ENCODE measurements around the gene TLR10. TPM values are rescaled to one million over a fixed set of nuclear protein-coding genes. Genes with fewer than 3 reads are reported as not detected.

The TLR10 gene
- total RNA-seq, 1 experiment from 2014 or later: 0.30 TPM

- no peaks in the 10 kb centered on the region for H3K79me2 ChIP-seq (ENCODE audit: insufficient read depth, low read length)
- no peaks in the 10 kb centered on the region for H3K27me3 ChIP-seq (ENCODE audit: insufficient read depth, low read length)
- POLR2A ChIA-PET: no interaction called here
- no peak overlapping the region for H3K4me2 ChIP-seq (ENCODE audit: low read length)
- no peak overlapping the region for H3K4me3 ChIP-seq (replicated peaks in 1 of 2; ENCODE audit: low read depth in 1 of 2, low read length in 2 of 2)
- H3K4me1 ChIP-seq (ENCODE audit: control insufficient read depth in 1 of 2, insufficient read depth in 2 of 2, low read length in 2 of 2): no peaks in the 10 kb centered on the region
- no peak for ATAC-seq
- no peak overlapping the region for H2AFZ ChIP-seq (ENCODE audit: low read depth, low read length, poor library complexity, severe bottlenecking)
- no peaks in the 10 kb centered on the region for H3K9me2 ChIP-seq (ENCODE audit: insufficient read depth)
- no peaks in the 10 kb centered on the region for H3K9me3 ChIP-seq (ENCODE audit: control insufficient read depth in 1 of 2, insufficient read depth in 1 of 2, low read depth in 1 of 2, low read length in 2 of 2)
- DNase-seq (ENCODE audit: low read depth, low spot score): no peak
- no peak overlapping the region for H3K27ac ChIP-seq (ENCODE audit: low read depth, low read length)
- no peak overlapping the region for H3K9ac ChIP-seq (ENCODE audit: low read length)
- intact Hi-C loops (cut with micrococcal nuclease): no loop called here
- H3K36me3 ChIP-seq (ENCODE audit: control insufficient read depth in 1 of 2, insufficient read depth in 2 of 2, low read length in 2 of 2): no peaks in the 10 kb centered on the region
- RAD21 ChIA-PET (ENCODE audit: low non-redundant PET in 1 of 2, low total read pairs in 2 of 2, uncharacterized antibody in 2 of 2, unreplicated experiment in 2 of 2): no interaction called here
- CTCF ChIA-PET: interaction anchor here (1.1 kb wide), 1 partner anchor 606 kb away, joined by 3 read pairs; no protein-coding TSS in a partner anchor
- BruUV-seq (replicated peaks): no TSS peak
- no peaks in the 10 kb centered on the region for H4K20me1 ChIP-seq (ENCODE audit: insufficient read depth)
- TF ChIP-seq TCF7L2 (IDR thresholded peaks at IDR 0.05; ENCODE audit: borderline replicate concordance, extremely low read depth, insufficient read depth, insufficient read length): no peak
- no peak for TF ChIP-seq ELF1 (IDR thresholded peaks at IDR 0.05; ENCODE audit: borderline replicate concordance, low read depth)
Measured at GRCh38 chr4:38785041-38785790, 2.4 kb upstream of the TLR10 start.

GRCh38 chr4:38784141-38784540, 1.4 kb upstream of the TLR10 start:
- POLR2A ChIA-PET: no interaction called here
- Histone ChIP-seq H2AFZ (ENCODE audit: low read depth, low read length, poor library complexity, severe bottlenecking) (no peak overlapping the region), H3K27me3 (ENCODE audit: insufficient read depth, low read length) (no peaks in the 10 kb centered on the region), H3K9ac (ENCODE audit: low read length) (no peak overlapping the region), H3K4me2 (ENCODE audit: low read length) (no peak overlapping the region), H3K79me2 (ENCODE audit: insufficient read depth, low read length) (no peaks in the 10 kb centered on the region), H3K9me3 (ENCODE audit: control insufficient read depth in 1 of 2, insufficient read depth in 1 of 2, low read depth in 1 of 2, low read length in 2 of 2) (no peaks in the 10 kb centered on the region), H3K27ac (ENCODE audit: low read depth, low read length) (no peak overlapping the region), H4K20me1 (ENCODE audit: insufficient read depth) (no peaks in the 10 kb centered on the region), H3K36me3 (ENCODE audit: control insufficient read depth in 1 of 2, insufficient read depth in 2 of 2, low read length in 2 of 2) (no peaks in the 10 kb centered on the region), H3K4me1 (ENCODE audit: control insufficient read depth in 1 of 2, insufficient read depth in 2 of 2, low read length in 2 of 2) (no peaks in the 10 kb centered on the region), H3K9me2 (ENCODE audit: insufficient read depth) (no peaks in the 10 kb centered on the region), H3K4me3 (replicated peaks in 1 of 2; ENCODE audit: low read depth in 1 of 2, low read length in 2 of 2) (no peak overlapping the region)
- CTCF ChIA-PET: interaction anchor here (1.1 kb wide), 1 partner anchor 604 kb away, joined by 3 read pairs; no protein-coding TSS in a partner anchor
- BruUV-seq (replicated peaks): no TSS peak
- RAD21 ChIA-PET (ENCODE audit: low non-redundant PET in 1 of 2, low total read pairs in 2 of 2, uncharacterized antibody in 2 of 2, unreplicated experiment in 2 of 2): no interaction called here
- intact Hi-C loops (cut with micrococcal nuclease): no loop called here
- ATAC-seq: no peak
- no peak for DNase-seq (ENCODE audit: low read depth, low spot score)
- TF ChIP-seq EGR1 (IDR thresholded peaks at IDR 0.05; ENCODE audit: low read depth): no peak
- no peak for TF ChIP-seq SRF (IDR thresholded peaks at IDR 0.05; ENCODE audit: low read depth)
- no peak for TF ChIP-seq EZH2 (IDR thresholded peaks at IDR 0.05)
- TF ChIP-seq TCF7L2 (IDR thresholded peaks at IDR 0.05; ENCODE audit: borderline replicate concordance, extremely low read depth, insufficient read depth, insufficient read length): no peak
- no peak for TF ChIP-seq CTCF (IDR thresholded peaks at IDR 0.05 in 2 of 3, conservative IDR thresholded peaks at IDR 0.05 in 1 of 3; ENCODE audit: borderline replicate concordance in 1 of 3, insufficient read depth in 1 of 3, low read depth in 2 of 3, low read length in 2 of 3)
- TF ChIP-seq YY1 (IDR thresholded peaks at IDR 0.05; ENCODE audit: extremely low read depth, insufficient replicate concordance, low read depth, low read length): no peak
- no peak for TF ChIP-seq ZFX (IDR thresholded peaks at IDR 0.05)
- no peak for TF ChIP-seq JUND (IDR thresholded peaks at IDR 0.05)
- TF ChIP-seq, protein P1, sequence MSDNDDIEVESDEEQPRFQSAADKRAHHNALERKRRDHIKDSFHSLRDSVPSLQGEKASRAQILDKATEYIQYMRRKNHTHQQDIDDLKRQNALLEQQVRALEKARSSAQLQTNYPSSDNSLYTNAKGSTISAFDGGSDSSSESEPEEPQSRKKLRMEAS (IDR thresholded peaks at IDR 0.05): no peak
- TF ChIP-seq RAD21 (IDR thresholded peaks at IDR 0.05; ENCODE audit: low read depth): no peak
- TF ChIP-seq POLR2AphosphoS5 (IDR thresholded peaks at IDR 0.05; ENCODE audit: low read depth, low read length): no peak
- TF ChIP-seq ELF1 (IDR thresholded peaks at IDR 0.05; ENCODE audit: borderline replicate concordance, low read depth): no peak
- no peak for TF ChIP-seq CEBPB (IDR thresholded peaks at IDR 0.05; ENCODE audit: low read depth)
- no peak for TF ChIP-seq CBX3 (IDR thresholded peaks at IDR 0.05; ENCODE audit: low read depth)
- TF ChIP-seq ATF3 (IDR thresholded peaks at IDR 0.05): no peak
- no peak for TF ChIP-seq FOSL1 (IDR thresholded peaks at IDR 0.05; ENCODE audit: low read depth)
- no peak for TF ChIP-seq SIN3A (IDR thresholded peaks at IDR 0.05; ENCODE audit: low read depth)
